ENCODE data around the gene LST1.
"Not testable (repeated sequence)": the region's sequence is repeated elsewhere in the genome, so short reads cannot be mapped to it uniquely, and the experiment has no call there.

Gene LST1

GRCh38 chr6:31586008-31586407 is at the start of gene LST1:
TSS of gene LST1 (plus strand) at chr6:31586277. CDS start at chr6:31587300, 1,023 bp downstream.
- no peak for DNase-seq

GRCh38 chr6:31538805-31539400 is 47.2 kb upstream of the LST1 start:
- DNase-seq, result no peak

GRCh38 chr6:31540640-31541039 is 45.4 kb upstream of the LST1 start:
- no peak for DNase-seq

GRCh38 chr6:31541059-31541657 is 44.9 kb upstream of the LST1 start:
- no peak for DNase-seq

GRCh38 chr6:31541658-31542521 is 44.2 kb upstream of the LST1 start, which contains the start of gene DDX39B:
TSS of gene DDX39B (minus strand) at chr6:31542003. CDS start at chr6:31540532, 1,471 bp downstream.
- peak; percentile 92 for DNase-seq

GRCh38 chr6:31543639-31544038 is 42.4 kb upstream of the LST1 start:
- DNase-seq, result no peak

GRCh38 chr6:31544676-31545075 is 41.4 kb upstream of the LST1 start:
- DNase-seq, result no peak

GRCh38 chr6:31545291-31545690 is 40.8 kb upstream of the LST1 start:
- DNase-seq, result no peak

GRCh38 chr6:31546339-31546957 is 39.6 kb upstream of the LST1 start, which contains the start of gene ATP6V1G2:
TSS of gene ATP6V1G2 (minus strand) at chr6:31546608. CDS start at chr6:31546559, 49 bp downstream.
- DNase-seq, result peak; percentile 94

GRCh38 chr6:31546958-31547726 is 38.9 kb upstream of the LST1 start, which contains the start of gene NFKBIL1:
TSS of gene NFKBIL1 (plus strand) at chr6:31547608. CDS start at chr6:31547695, 87 bp downstream.
- DNase-seq, result peak; percentile 93

- no peak for DNase-seq
Measured at GRCh38 chr6:31547727-31548543, 38.1 kb upstream of the LST1 start.

- no peak for DNase-seq
Measured at GRCh38 chr6:31548544-31548873, 37.6 kb upstream of the LST1 start.

GRCh38 chr6:31551371-31551770 is 34.7 kb upstream of the LST1 start:
- DNase-seq, result not testable (repeated sequence)

- no peak for DNase-seq
Measured at GRCh38 chr6:31556307-31556706, 29.8 kb upstream of the LST1 start.

GRCh38 chr6:31557443-31558317 is 28.4 kb upstream of the LST1 start:
- no peak for DNase-seq

- no peak for DNase-seq
Measured at GRCh38 chr6:31558318-31558625, 27.8 kb upstream of the LST1 start.

- no peak for DNase-seq
Measured at GRCh38 chr6:31558631-31559500, 27.2 kb upstream of the LST1 start.

GRCh38 chr6:31559606-31559957 is 26.5 kb upstream of the LST1 start:
- DNase-seq, result no peak

- no peak for DNase-seq
Measured at GRCh38 chr6:31559958-31560696, 25.9 kb upstream of the LST1 start.

Measured in NCI-H1694 treated with DMSO at 0.1 percent for 48 hours (cell line).